Adipose tissue (tissue), 3 donors: ENCODE data around the gene CKMT1B. TPM values are rescaled to one million over a fixed set of nuclear protein-coding genes. Genes with fewer than 3 reads are reported as not detected.
"Not testable (repeated sequence)": the region's sequence is repeated elsewhere in the genome, so short reads cannot be mapped to it uniquely, and the experiment has no call there.

ENCODE experiments used
- H3K27ac ChIP-seq: one replicate; pipeline ENCODE4 v1.5.1; 2013; ENCODE audit warnings: low read depth, low read length
- WGBS, 3 donors: extraction: QIAGEN DNeasy Blood & Tissue Kit; methylation state at CpG; one replicate each; pipeline ENCODE4 v1.1.7; 2013; 5-methylcytosine and 5-hydroxymethylcytosine counted together
- polyA plus RNA-seq, 3 donors: library from polyadenylated mRNA; stranded (reverse); fragments of 200-250 nt; gene quantifications; one replicate each; pipeline ENCODE4 v1.2.3, GENCODE V29; 2013
- donor health status: healthy with polysubstance abuse.
- donor health status: Bipolar disorder and iron deficiency.
- donor health status: healthy.

The CKMT1B gene
- polyA plus RNA-seq = 10 to 100 TPM in 1 of 3 donors, 1 to 10 TPM in 2; 2.4 to 10.0 (median 5.2) TPM

GRCh38 chr15:43593328-43594190, at the start of gene CKMT1B:
Gene CKMT1B (plus strand): TSS chr15:43594027. CDS start chr15:43594219, 192 bp downstream.
- no CpG with 5 or more reads among the region's 43 CpGs for WGBS, 3 donors
- not testable (repeated sequence) for H3K27ac ChIP-seq

- no peak overlapping the region for H3K27ac ChIP-seq
Measured at GRCh38 chr15:43544266-43544665, 49.6 kb upstream of the CKMT1B start.

- WGBS, 3 donors = 83 to 95% (median 86%) methylated on average over 1 of the region's 1 CpG
Measured at GRCh38 chr15:43545426-43545825, 48.4 kb upstream of the CKMT1B start.

GRCh38 chr15:43547539-43547938, 46.3 kb upstream of the CKMT1B start:
- no peak overlapping the region for H3K27ac ChIP-seq
- WGBS, 3 donors = 96 to 100% (median 99%) methylated on average over 2 of the region's 2 CpGs

More at GRCh38 chr15:43545426-43545825, 48.4 kb upstream of the CKMT1B start:
- H3K27ac ChIP-seq = no peak overlapping the region

- WGBS, 3 donors = 66 to 74% (median 70%) methylated on average over 10 of the region's 10 CpGs
Measured at GRCh38 chr15:43550527-43551363, 43.1 kb upstream of the CKMT1B start.

GRCh38 chr15:43552256-43552655, 41.6 kb upstream of the CKMT1B start:
- H3K27ac ChIP-seq = no peak overlapping the region
- 86 to 94% (median 88%) methylated on average over 4 of the region's 4 CpGs for WGBS, 3 donors

More at GRCh38 chr15:43550527-43551363, 43.1 kb upstream of the CKMT1B start:
- H3K27ac ChIP-seq = no peak overlapping the region

- H3K27ac ChIP-seq = no peak overlapping the region
- WGBS, 3 donors = 72 to 81% (median 79%) methylated on average over 2 of the region's 2 CpGs
Measured at GRCh38 chr15:43552986-43553385, 40.8 kb upstream of the CKMT1B start.

GRCh38 chr15:43562753-43563152, 31.1 kb upstream of the CKMT1B start:
- WGBS, 3 donors = 71 to 100% (median 94%) methylated on average over 2 of the region's 3 CpGs
- H3K27ac ChIP-seq = not testable (repeated sequence)

- WGBS, 3 donors = no CpG with 5 or more reads among the region's 8 CpGs
- H3K27ac ChIP-seq = not testable (repeated sequence)
Measured at GRCh38 chr15:43563793-43564192, 30.0 kb upstream of the CKMT1B start.

GRCh38 chr15:43566615-43567014, 27.2 kb upstream of the CKMT1B start:
- no CpG with 5 or more reads among the region's 2 CpGs for WGBS, 3 donors

GRCh38 chr15:43574607-43575006, 19.2 kb upstream of the CKMT1B start:
- no CpG with 5 or more reads among the region's 1 CpG for WGBS, 3 donors

More at GRCh38 chr15:43566615-43567014, 27.2 kb upstream of the CKMT1B start:
- not testable (repeated sequence) for H3K27ac ChIP-seq

GRCh38 chr15:43589778-43590466, 3.9 kb upstream of the CKMT1B start, which contains the start of gene PPIP5K1:
Gene PPIP5K1 (minus strand): TSS chr15:43590208. CDS start chr15:43584504, 5,704 bp downstream.
- H3K27ac ChIP-seq = not testable (repeated sequence)
- whole genome bisulfite sequencing, 3 donors = no CpG with 5 or more reads among the region's 54 CpGs

More at GRCh38 chr15:43574607-43575006, 19.2 kb upstream of the CKMT1B start:
- not testable (repeated sequence) for H3K27ac ChIP-seq

GRCh38 chr15:43592841-43593240, 986 bp upstream of the CKMT1B start:
- WGBS, 3 donors = 12 to 25% (median 18%) methylated on average over 4 of the region's 8 CpGs
- H3K27ac ChIP-seq = not testable (repeated sequence)

GRCh38 chr15:43599131-43599530, 5.3 kb downstream of the CKMT1B start:
- WGBS, 3 donors = 70 to 97% (median 86%) methylated on average over 3 to 6 of the region's 6 CpGs
- H3K27ac ChIP-seq = not testable (repeated sequence)

- not testable (repeated sequence) for H3K27ac ChIP-seq
- no CpG with 5 or more reads among the region's 2 CpGs for WGBS, 3 donors
Measured at GRCh38 chr15:43600200-43600599, 6.4 kb downstream of the CKMT1B start.

GRCh38 chr15:43602233-43602632, 8.4 kb downstream of the CKMT1B start:
- WGBS, 3 donors = 86 to 91% (median 89%) methylated on average over 6 of the region's 6 CpGs
- H3K27ac ChIP-seq = not testable (repeated sequence)

GRCh38 chr15:43617750-43618149, 23.9 kb downstream of the CKMT1B start:
- 52 to 77% (median 68%) methylated on average over 3 of the region's 8 CpGs for WGBS, 3 donors
- H3K27ac ChIP-seq = not testable (repeated sequence)

GRCh38 chr15:43618700-43619099, 24.9 kb downstream of the CKMT1B start, which contains the start of gene STRC:
Gene STRC (minus strand): TSS chr15:43618800. CDS start chr15:43618722, 78 bp downstream.
- WGBS, 3 donors = no CpG with 5 or more reads among the region's 2 CpGs
- not testable (repeated sequence) for H3K27ac ChIP-seq
